ENCODE data around the gene CAPN5. TPM values are rescaled to one million over a fixed set of nuclear protein-coding genes. Genes with fewer than 3 reads are reported as not detected.

Gene CAPN5
- total and polyA plus RNA-seq, 2 donors from 2014 or later: 20.0 to 36.0 TPM

GRCh38 chr11:77053217-77054015, 13.4 kb upstream of the CAPN5 start:
- Histone ChIP-seq H3K27ac (ENCODE audit: low read depth in 2 of 2, low read length in 2 of 2) (no peak overlapping the region), H3K9me3 (ENCODE audit: control insufficient read depth in 2 of 3, insufficient read depth in 1 of 3, low read length in 3 of 3) (peaks cover 0 to 4% (median 0%) of the 10 kb centered on the region in 3 donors), H3K27me3 (ENCODE audit: control insufficient read depth, insufficient read depth, low read length) (no peaks in the 10 kb centered on the region), H3K36me3 (ENCODE audit: control insufficient read depth in 2 of 3, insufficient read depth in 3 of 3, low read length in 3 of 3) (no peaks in the 10 kb centered on the region), H3K9ac (ENCODE audit: low read length in 3 of 3) (no peak overlapping the region), H3K4me1 (ENCODE audit: control insufficient read depth in 2 of 3, insufficient read depth in 2 of 3, low read depth in 1 of 3, low read length in 3 of 3) (no peaks in the 10 kb centered on the region), H3K4me3 (ENCODE audit: low read length in 3 of 3) (no peak overlapping the region)
- DNase-seq (peak in 1 of 5 donors; percentile 16), FAIRE-seq (no peak)
- TF ChIP-seq CTCF (IDR thresholded peaks at IDR 0.05; ENCODE audit: borderline replicate concordance, extremely low read depth, insufficient read depth): no peak
- intact Hi-C loops (cut with DNase I): loop anchor here (5.0 kb wide), 1 partner anchor 34 kb away; no protein-coding TSS in a partner anchor

GRCh38 chr11:77054084-77054483, 12.7 kb upstream of the CAPN5 start:
- FAIRE-seq (no peak), DNase-seq (peak in 1 of 5 donors; percentile 9)
- Histone ChIP-seq H3K36me3 (ENCODE audit: control insufficient read depth in 2 of 3, insufficient read depth in 3 of 3, low read length in 3 of 3) (no peaks in the 10 kb centered on the region), H3K4me3 (ENCODE audit: low read length in 3 of 3) (no peak overlapping the region), H3K27me3 (ENCODE audit: control insufficient read depth, insufficient read depth, low read length) (no peaks in the 10 kb centered on the region), H3K9ac (ENCODE audit: low read length in 3 of 3) (no peak overlapping the region), H3K4me1 (ENCODE audit: control insufficient read depth in 2 of 3, insufficient read depth in 2 of 3, low read depth in 1 of 3, low read length in 3 of 3) (no peaks in the 10 kb centered on the region), H3K27ac (ENCODE audit: low read depth in 2 of 2, low read length in 2 of 2) (no peak overlapping the region), H3K9me3 (ENCODE audit: control insufficient read depth in 2 of 3, insufficient read depth in 1 of 3, low read length in 3 of 3) (peaks cover 0 to 4% (median 0%) of the 10 kb centered on the region in 3 donors)
- intact Hi-C loops (cut with DNase I): loop anchor here (5.0 kb wide), 1 partner anchor 33 kb away; no protein-coding TSS in a partner anchor
- no peak for TF ChIP-seq CTCF (IDR thresholded peaks at IDR 0.05; ENCODE audit: borderline replicate concordance, extremely low read depth, insufficient read depth)

- no peaks in the 10 kb centered on the region for H3K27me3 ChIP-seq (ENCODE audit: control insufficient read depth, insufficient read depth, low read length)
- intact Hi-C loops (cut with DNase I): no loop called here
- H3K4me1 ChIP-seq (ENCODE audit: control insufficient read depth in 2 of 3, insufficient read depth in 2 of 3, low read depth in 1 of 3, low read length in 3 of 3): no peaks in the 10 kb centered on the region
- no peaks in the 10 kb centered on the region for H3K36me3 ChIP-seq (ENCODE audit: control insufficient read depth in 2 of 3, insufficient read depth in 3 of 3, low read length in 3 of 3)
- H3K27ac ChIP-seq (ENCODE audit: low read depth in 2 of 2, low read length in 2 of 2): no peak overlapping the region
- H3K9me3 ChIP-seq (ENCODE audit: control insufficient read depth in 2 of 3, insufficient read depth in 1 of 3, low read length in 3 of 3): peaks cover 0 to 4% (median 0%) of the 10 kb centered on the region in 3 donors
- TF ChIP-seq CTCF (IDR thresholded peaks at IDR 0.05; ENCODE audit: borderline replicate concordance, extremely low read depth, insufficient read depth): no peak
- H3K9ac ChIP-seq (ENCODE audit: low read length in 3 of 3): no peak overlapping the region
- FAIRE-seq (no peak), DNase-seq (no peak)
- no peak overlapping the region for H3K4me3 ChIP-seq (ENCODE audit: low read length in 3 of 3)
Observed at GRCh38 chr11:77055101-77055561, 11.6 kb upstream of the CAPN5 start.

All from kidney (tissue), 14 donors.